ENCODE measurements around the gene DHX36. TPM values are rescaled to one million over a fixed set of nuclear protein-coding genes. Genes with fewer than 3 reads are reported as not detected.

DHX36 gene, protein sequence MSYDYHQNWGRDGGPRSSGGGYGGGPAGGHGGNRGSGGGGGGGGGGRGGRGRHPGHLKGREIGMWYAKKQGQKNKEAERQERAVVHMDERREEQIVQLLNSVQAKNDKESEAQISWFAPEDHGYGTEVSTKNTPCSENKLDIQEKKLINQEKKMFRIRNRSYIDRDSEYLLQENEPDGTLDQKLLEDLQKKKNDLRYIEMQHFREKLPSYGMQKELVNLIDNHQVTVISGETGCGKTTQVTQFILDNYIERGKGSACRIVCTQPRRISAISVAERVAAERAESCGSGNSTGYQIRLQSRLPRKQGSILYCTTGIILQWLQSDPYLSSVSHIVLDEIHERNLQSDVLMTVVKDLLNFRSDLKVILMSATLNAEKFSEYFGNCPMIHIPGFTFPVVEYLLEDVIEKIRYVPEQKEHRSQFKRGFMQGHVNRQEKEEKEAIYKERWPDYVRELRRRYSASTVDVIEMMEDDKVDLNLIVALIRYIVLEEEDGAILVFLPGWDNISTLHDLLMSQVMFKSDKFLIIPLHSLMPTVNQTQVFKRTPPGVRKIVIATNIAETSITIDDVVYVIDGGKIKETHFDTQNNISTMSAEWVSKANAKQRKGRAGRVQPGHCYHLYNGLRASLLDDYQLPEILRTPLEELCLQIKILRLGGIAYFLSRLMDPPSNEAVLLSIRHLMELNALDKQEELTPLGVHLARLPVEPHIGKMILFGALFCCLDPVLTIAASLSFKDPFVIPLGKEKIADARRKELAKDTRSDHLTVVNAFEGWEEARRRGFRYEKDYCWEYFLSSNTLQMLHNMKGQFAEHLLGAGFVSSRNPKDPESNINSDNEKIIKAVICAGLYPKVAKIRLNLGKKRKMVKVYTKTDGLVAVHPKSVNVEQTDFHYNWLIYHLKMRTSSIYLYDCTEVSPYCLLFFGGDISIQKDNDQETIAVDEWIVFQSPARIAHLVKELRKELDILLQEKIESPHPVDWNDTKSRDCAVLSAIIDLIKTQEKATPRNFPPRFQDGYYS
- 214 and 215 TPM in 2 replicates for total RNA-seq (2013; cell fraction: nucleolus; rRNA removed)
- total RNA-seq (2014; rRNA removed): 41.3 and 48.4 TPM in 2 replicates
- 43.1 and 44.7 TPM in 2 replicates for total RNA-seq (2014; rRNA removed; fragmentation: Illumina TruSeq; extraction: Trizol)
- total RNA-seq (2021): 53.6 and 54.0 TPM in 2 replicates
- polyA plus RNA-seq (2011; ENCODE audit: low read depth): 16.5 TPM
- polyA plus RNA-seq (2011; rRNA removed): 70.5 and 84.7 TPM in 2 replicates
- 21.6 and 32.0 TPM in 2 replicates for polyA plus RNA-seq (2011; cell fraction: cytosol; rRNA removed)
- polyA plus RNA-seq (2011; cell fraction: nucleus; rRNA removed): 45.9 and 53.1 TPM in 2 replicates
- polyA plus RNA-seq (2012): 21.3 and 27.8 TPM in 2 replicates
- polyA plus RNA-seq (2014; fragmentation: Illumina TruSeq; extraction: Trizol): 55.5 and 73.6 TPM in 2 replicates
- polyA plus RNA-seq (2014; fragmentation: Nextera tagmentation; extraction: Ambion mirVana): 10 to 100 TPM; 40.8 to 41.9 TPM
- polyA plus RNA-seq (2014; rRNA removed): 34.2 and 36.3 TPM in 2 replicates
- polyA plus RNA-seq (2016; fragmentation: Nextera tagmentation; extraction: Ambion mirVana): 10 to 100 TPM; 16.2 to 21.1 TPM
- polyA minus RNA-seq (2011; rRNA and poly(A)+ RNA removed): 19.4 and 31.2 TPM in 2 replicates
- 11.4 and 31.5 TPM in 2 replicates for polyA minus RNA-seq (2011; cell fraction: cytosol; rRNA and poly(A)+ RNA removed)
- polyA minus RNA-seq (2011; cell fraction: nucleus; rRNA and poly(A)+ RNA removed): 33.0 and 66.8 TPM in 2 replicates
- Bru-seq, nascent RNA: percentile 90 among the genes with signal in this experiment
- percentile 87 among the genes with signal in this experiment for BruChase-seq, experiment 1, labeled RNA remaining after a 6-hour chase
- percentile 90 among the genes with signal in this experiment for BruChase-seq, experiment 2, labeled RNA remaining after a 2-hour chase
- long read RNA-seq, experiment 1, partial matches to known transcripts: 3 of 3 reads
- long read RNA-seq, experiment 1, other reads (novel, unspliced or antisense): 0 of 3 reads
- long read RNA-seq, experiment 2, partial matches to known transcripts: 17 of 20 reads
- long read RNA-seq, experiment 2, other reads (novel, unspliced or antisense): 2 of 20 reads

DNA sequence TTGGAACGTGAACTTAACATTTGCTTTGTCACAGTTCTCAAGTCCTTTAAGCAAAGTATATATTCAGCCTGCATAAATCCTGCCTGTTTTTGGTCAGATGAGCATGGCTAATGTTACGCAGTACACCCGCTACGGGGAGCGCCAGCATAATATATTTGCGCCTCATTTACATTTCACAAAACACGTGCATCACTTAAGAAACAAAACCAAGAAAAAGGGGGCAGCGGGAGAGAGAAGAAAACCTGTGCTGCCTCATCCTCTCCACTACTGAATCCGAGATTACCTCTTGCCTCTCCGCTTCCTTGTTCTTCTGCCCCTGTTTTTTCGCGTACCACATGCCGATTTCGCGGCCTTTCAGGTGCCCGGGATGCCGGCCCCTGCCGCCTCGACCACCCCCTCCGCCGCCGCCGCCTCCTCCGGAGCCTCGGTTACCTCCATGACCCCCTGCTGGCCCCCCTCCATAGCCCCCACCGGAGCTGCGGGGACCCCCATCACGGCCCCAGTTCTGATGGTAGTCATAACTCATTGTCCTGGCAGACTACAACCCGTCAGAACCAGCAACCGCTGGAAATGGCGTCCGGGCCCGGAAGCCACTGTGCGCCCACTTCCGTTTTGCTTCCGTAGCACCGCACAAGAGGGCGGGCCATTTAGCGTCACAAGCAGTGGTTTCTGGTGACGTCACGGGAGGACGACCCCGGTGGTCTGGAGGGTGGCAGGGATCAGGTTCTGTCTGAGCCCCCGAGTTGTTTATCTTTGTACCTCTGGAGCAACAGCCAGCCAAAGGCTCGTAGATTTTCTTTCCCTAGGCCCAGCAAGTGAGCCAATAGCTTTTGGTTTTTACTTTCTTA lies at the start of gene DHX36:
DHX36 (minus strand) TSS at position 597 of the 848 bp plus-strand sequence; CDS start at position 526, 71 bp downstream.
- ChIA-PET RAD21 (ENCODE audit: unreplicated experiment) (no interaction called here), CTCF (interaction anchor here (1.4 to 1.6 kb wide), 2 partner anchors 10 to 11 kb away, joined by 7 to 8 read pairs; no protein-coding TSS in a partner anchor), POLR2A (no interaction called here), SMC1A (ENCODE audit: uncharacterized antibody, unreplicated experiment) (interaction anchor here (0.6 to 1.1 kb wide), 2 partner anchors 7 to 13 kb away, joined by 3 to 6 read pairs; no protein-coding TSS in a partner anchor)
- intact Hi-C loops (cut with micrococcal nuclease; ENCODE audit: unreplicated experiment) (no loop called here), in situ Hi-C loops (cut with MboI) (loop anchor here (10.0 kb wide), 1 partner anchor 1001 kb away; no protein-coding TSS in a partner anchor)
- no peaks in the 10 kb centered on the region; the same call in 2 of the 3 replicates for H3K9me3 ChIP-seq (replicated peaks; ENCODE audit: control insufficient read depth, insufficient read depth, low read length)
- peak; percentile 57 for DNase-seq (ENCODE audit: low read depth, low spot score)
- H3K4me2 ChIP-seq (ENCODE audit: control insufficient read depth, insufficient read depth): peak within 1 kb of the TSS; percentile 12; the same call in 1 of the 2 replicates
- TSS peak; percentile 76 for BruUV-seq (replicated peaks)
- no peaks in the 10 kb centered on the region for H4K20me1 ChIP-seq (ENCODE audit: control insufficient read depth, insufficient read depth)
- peak within 1 kb of the TSS; percentile 92 for H3K4me3 ChIP-seq
- peak; percentile 78 for FAIRE-seq
- peaks cover 48% of the 10 kb centered on the region for H3K79me2 ChIP-seq (ENCODE audit: control insufficient read depth, insufficient read depth, low read length)
- H3K9ac ChIP-seq (ENCODE audit: control insufficient read depth, insufficient read depth, low read length): peak within 1 kb of the TSS; percentile 66
- peak within 1 kb of the TSS; percentile 72 for H2AFZ ChIP-seq (ENCODE audit: control insufficient read depth, low read depth, low read length)
- peak; percentile 90 for ATAC-seq
- H3K27me3 ChIP-seq (replicated peaks in 1 of 2; ENCODE audit: control insufficient read depth in 2 of 2, insufficient read depth in 2 of 2, low read length in 1 of 2): no peaks in the 10 kb centered on the region
- no peaks in the 10 kb centered on the region; a peak in 1 of 4 replicates for H3K36me3 ChIP-seq (ENCODE audit: control insufficient read depth in 2 of 2, insufficient read depth in 2 of 2, low read length in 1 of 2)
- 2% methylated on average over 38 of the region's 45 CpGs for WGBS (ENCODE audit: insufficient coverage, insufficient replicate concordance, low lambda C conversion rate, missing lambda C conversion rate)
- peaks cover 3% of the 10 kb centered on the region for H3K4me1 ChIP-seq (ENCODE audit: control insufficient read depth, insufficient read depth, low read length)
- H3K27ac ChIP-seq (ENCODE audit: control insufficient read depth, insufficient read depth): peak within 1 kb of the TSS; percentile 63
- no peak for TF ChIP-seq SIX5 (IDR thresholded peaks at IDR 0.05; ENCODE audit: low read depth, low read length, severe bottlenecking)
- TF ChIP-seq, protein P1, sequence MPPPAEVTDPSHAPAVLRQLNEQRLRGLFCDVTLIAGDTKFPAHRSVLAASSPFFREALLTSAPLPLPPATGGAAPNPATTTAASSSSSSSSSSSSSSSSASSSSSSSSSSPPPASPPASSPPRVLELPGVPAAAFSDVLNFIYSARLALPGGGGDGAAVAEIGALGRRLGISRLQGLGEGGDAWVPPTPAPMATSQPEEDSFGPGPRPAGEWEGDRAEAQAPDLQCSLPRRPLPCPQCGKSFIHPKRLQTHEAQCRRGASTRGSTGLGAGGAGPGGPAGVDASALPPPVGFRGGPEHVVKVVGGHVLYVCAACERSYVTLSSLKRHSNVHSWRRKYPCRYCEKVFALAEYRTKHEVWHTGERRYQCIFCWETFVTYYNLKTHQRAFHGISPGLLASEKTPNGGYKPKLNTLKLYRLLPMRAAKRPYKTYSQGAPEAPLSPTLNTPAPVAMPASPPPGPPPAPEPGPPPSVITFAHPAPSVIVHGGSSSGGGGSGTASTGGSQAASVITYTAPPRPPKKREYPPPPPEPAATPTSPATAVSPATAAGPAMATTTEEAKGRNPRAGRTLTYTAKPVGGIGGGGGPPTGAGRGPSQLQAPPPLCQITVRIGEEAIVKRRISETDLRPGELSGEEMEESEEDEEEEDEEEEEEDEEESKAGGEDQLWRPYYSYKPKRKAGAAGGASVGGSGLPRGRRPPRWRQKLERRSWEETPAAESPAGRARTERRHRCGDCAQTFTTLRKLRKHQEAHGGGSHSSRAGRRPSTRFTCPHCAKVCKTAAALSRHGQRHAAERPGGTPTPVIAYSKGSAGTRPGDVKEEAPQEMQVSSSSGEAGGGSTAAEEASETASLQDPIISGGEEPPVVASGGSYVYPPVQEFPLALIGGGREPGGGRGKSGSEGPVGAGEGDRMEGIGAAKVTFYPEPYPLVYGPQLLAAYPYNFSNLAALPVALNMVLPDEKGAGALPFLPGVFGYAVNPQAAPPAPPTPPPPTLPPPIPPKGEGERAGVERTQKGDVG (CRISPR knock-in tag; IDR thresholded peaks at IDR 0.05): no peak
- peak; percentile 70; the same call in 1 of the 2 replicates for TF ChIP-seq SIN3A (IDR thresholded peaks at IDR 0.05; ENCODE audit: low read depth, low read length)
- TF ChIP-seq MEF2B (IDR thresholded peaks at IDR 0.05; ENCODE audit: partially characterized antibody, poor library complexity, severe bottlenecking): peak; percentile 65
- TF ChIP-seq CBX5 (IDR thresholded peaks at IDR 0.05; ENCODE audit: low read depth): no peak
- peak; percentile 76 for TF ChIP-seq SMAD5 (IDR thresholded peaks at IDR 0.05; ENCODE audit: low read depth)
- no peak for TF ChIP-seq EP300 (IDR thresholded peaks at IDR 0.05; ENCODE audit: borderline replicate concordance in 1 of 2, control insufficient read depth in 1 of 2, low read depth in 2 of 2, low read length in 2 of 2)
- TF ChIP-seq EED (IDR thresholded peaks at IDR 0.05; ENCODE audit: low read depth): no peak
- TF ChIP-seq IRF4 (IDR thresholded peaks at IDR 0.05; ENCODE audit: low read depth, low read length): 0 out of 2 replicates have a peak, but pooled peaks have one; percentile 35
- no peak for TF ChIP-seq PAX8 (IDR thresholded peaks at IDR 0.05)
- TF ChIP-seq ZNF274 (IDR thresholded peaks at IDR 0.05; ENCODE audit: insufficient read depth, insufficient read length): no peak
- 0 out of 2 replicates have a peak, but pooled peaks have one; percentile 19 for TF ChIP-seq ZBED1 (IDR thresholded peaks at IDR 0.05; ENCODE audit: borderline replicate concordance)
